A204.1 (cell line): ENCODE data around the gene SDK1.

ENCODE experiments used
- FAIRE-seq: peaks from 2 replicates; lab custom pipeline; 2012; peaks lifted over from hg19 to GRCh38; lab: Jason Lieb, UNC

SDK1 gene

DNA sequence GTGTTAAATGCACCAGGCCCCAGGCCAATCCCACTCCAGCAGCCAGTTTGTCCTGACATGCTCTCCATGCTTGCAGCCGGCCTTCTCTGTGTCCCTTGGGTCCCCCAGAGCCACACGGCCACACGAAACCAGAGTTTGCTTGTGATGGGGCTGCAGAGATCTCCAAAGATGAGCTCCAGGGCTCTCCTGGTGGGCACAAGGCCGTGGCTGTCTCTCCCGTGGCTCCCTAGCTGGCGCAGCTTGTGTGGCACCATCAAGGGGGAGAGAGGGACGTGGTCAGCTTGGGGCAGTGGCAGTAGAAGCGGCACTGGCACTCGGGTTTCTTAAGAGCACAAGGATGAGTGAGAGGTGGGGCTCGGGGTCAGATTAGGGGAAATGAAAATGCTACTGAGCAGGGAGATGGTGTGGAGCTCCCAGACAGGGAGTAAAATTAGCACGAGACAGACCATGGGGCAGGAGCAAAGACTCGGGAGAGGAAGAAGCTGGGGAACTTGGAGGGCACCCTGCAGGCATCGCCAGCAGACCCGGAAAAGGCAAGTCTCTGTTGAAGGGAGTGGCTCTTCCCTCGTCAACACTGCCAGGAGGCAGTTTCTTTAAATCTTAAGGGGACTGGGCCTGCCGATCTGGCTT, 808.5 kb downstream of the SDK1 start:
- FAIRE-seq = no peak

GRCh38 chr7:4110438-4110837, 809.4 kb downstream of the SDK1 start:
- FAIRE-seq = no peak

DNA sequence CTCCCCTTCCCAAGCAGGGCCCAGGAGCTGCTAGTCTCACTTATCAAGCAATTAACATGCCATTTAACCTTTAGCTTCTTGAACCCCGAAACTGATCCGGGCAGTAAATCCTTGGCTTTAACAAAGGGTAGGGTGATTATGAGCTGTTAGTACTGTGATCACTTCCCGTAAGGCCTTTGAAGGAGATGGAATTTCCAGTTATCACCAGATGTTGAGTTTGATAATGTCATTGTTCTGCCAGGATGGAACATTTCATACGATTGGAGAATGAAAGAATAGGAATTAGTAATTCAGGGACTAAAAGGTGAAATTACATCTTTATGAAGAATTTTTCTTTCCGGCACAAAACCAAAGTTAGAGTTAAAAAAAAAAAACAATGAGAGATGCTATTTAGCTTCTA, 810.1 kb downstream of the SDK1 start:
- FAIRE-seq = no peak

DNA sequence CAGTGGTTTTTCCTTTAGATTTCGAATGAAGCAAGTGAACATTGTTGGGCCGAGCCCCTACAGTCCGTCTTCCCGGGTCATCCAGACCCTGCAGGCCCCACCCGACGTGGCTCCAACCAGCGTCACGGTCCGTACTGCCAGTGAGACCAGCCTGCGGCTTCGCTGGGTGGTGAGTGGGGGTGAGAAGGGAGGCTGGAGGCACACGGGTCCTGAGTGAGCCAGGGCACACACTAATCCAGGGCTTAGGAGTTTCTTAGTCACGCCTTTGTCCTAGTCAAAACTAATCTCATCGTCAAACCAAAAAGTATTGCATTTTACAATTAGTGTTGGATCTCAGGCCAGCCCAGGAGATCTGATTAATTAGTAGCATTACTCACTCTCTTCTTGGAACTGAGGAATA, 812.2 kb downstream of the SDK1 start:
- no peak for FAIRE-seq

GRCh38 chr7:4113976-4114375, 812.9 kb downstream of the SDK1 start:
- FAIRE-seq = no peak

- no peak for FAIRE-seq
These were observed 814.4 kb downstream of the SDK1 start for GRCh38 chr7:4115442-4115841.

DNA sequence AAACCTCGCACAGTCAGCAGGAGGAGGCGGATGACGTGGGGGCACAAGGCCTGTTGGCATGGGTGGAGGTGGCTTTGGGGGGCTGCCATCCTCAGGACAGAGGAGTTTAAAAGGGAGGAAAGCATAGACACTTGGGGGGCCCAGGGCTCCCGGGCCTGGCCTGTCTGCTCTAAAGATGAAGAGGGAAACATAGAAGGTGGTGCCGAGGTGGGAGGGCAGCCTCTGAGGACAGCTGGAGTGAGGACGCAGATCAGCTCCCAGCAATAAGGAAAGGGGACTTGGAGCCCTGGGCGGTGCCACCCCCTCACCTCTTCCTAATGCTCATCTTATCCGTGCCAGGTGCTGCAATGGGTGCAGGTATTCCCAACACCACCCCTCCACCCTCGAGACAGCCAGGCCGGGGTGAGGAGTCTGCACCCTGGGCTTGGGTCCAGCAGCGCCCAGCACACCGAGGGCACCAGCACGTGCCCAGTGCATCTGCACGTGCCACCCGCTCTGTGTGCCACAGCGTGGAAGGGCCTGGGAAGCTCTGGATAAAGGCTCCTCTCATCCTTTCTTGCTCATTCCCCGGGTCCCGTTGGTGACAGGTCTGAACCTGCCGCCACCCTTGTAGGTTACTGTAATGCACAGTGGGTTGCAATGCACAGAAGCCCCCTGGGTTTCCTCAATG, 815.0 kb downstream of the SDK1 start:
- no peak for FAIRE-seq

DNA sequence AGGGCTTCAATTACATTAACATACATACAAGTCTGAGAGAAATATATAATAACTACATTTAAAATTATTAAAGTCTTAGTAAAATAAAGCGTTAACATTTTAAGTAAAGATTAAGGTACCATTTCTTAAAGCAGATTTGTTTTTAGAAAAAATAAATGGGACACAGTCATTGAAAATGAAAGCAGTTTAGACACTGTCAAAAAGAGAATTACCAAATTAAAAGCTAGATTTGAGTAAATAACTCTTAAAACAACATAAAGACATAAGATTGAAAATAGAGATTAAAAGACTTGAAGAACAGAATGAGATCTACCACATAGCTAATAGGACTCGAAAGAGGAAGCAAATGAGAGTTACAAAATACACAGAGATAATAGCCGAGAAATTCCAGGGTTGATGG, 818.8 kb downstream of the SDK1 start:
- FAIRE-seq = peak; percentile 52

GRCh38 chr7:4123346-4123745, 822.3 kb downstream of the SDK1 start:
- no peak for FAIRE-seq

DNA sequence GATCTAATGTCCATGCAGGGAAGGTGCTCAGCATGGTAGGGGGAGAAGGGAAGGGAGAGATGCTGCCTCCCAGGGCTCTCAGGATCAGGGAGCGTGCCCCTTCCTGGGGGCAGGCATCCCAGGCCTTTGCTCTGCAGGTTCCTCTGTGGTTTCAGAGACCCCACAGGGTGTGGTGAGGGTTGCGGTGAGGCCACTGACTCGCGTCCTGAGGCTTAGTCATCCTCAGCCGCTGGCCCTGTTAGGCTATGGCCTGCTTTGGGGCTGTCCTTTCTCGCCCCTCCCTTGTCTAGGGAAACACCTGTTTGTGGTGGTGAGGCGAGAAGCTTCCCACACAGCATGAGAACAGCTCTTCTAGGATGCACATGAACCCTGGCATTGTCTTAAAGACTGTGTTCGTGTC, 822.8 kb downstream of the SDK1 start:
- no peak for FAIRE-seq

GRCh38 chr7:4124556-4125477, 823.8 kb downstream of the SDK1 start:
- no peak for FAIRE-seq

- no peak for FAIRE-seq
These were observed 827.0 kb downstream of the SDK1 start for GRCh38 chr7:4127909-4128560.

DNA sequence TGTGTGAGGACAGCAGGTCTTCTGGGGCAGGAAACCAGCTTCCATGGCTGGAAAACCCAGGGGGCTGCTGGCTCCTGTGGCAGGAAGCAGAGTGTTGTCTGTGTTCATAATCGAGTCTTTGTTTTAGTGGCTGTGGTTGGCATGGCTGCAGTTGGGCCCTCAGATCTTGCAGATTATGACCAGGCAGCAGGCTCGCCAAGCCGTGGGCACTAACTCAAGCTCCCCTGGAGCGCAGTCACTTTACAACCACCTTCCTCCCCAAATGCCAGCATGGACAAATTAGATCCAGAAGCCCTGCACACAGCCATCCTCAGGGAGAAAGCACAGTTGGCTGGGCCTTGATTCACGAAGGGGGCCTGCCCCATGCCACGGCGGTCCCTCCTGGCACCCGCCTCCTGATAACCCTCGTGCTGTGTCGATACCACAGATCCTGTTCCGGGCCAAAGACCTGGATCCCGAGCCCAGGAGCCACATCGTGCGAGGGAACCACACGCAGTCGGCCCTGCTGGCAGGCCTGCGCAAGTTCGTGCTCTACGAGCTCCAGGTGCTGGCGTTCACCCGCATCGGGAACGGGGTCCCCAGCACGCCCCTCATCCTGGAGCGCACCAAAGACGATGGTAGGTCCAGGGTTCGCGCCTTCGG, 828.5 kb downstream of the SDK1 start:
- FAIRE-seq = no peak

- FAIRE-seq = no peak
These were observed 830.0 kb downstream of the SDK1 start for GRCh38 chr7:4131063-4131462.

DNA sequence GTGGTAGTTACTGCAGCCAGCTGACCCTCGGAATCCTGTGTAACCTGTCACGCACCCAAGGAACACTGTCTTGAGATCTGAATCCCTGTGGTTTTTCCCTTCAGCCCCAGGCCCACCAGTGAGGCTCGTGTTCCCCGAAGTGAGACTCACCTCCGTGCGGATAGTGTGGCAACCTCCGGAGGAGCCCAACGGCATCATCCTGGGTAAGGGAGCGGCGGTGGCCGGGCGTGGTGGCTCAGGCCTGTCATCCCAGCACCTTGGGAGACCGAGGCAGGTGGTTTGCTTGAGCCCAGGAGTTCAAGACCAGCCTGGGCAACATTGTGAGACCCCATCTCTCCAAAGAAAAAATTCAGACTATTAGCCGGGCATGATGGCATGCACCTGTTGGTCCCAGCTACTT, 831.2 kb downstream of the SDK1 start:
- FAIRE-seq = no peak

- no peak for FAIRE-seq
These were observed 832.5 kb downstream of the SDK1 start for GRCh38 chr7:4133491-4134044.

- no peak for FAIRE-seq
These were observed 833.2 kb downstream of the SDK1 start for GRCh38 chr7:4134204-4134603.

GRCh38 chr7:4134631-4135030, 833.6 kb downstream of the SDK1 start:
- FAIRE-seq = no peak

DNA sequence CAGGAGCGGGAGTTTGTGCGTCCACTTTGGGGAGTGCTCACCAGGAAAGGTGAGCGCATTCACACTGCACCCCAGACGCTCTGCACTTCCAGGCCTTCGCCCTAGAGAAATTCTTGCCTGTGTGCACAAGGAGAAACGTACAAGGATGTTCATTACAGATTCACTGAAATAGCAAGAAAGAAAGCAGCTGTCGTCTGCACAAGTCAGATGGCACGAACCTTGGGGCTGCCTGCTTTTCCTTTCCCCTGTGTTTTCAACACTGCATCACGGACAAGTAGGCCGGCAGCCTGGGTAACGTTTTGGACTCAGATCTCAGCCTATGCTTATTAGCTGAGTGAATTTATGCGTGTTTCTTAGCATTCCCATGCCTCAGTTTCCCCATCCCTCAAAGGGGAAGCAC, 834.2 kb downstream of the SDK1 start:
- no peak for FAIRE-seq

- FAIRE-seq = no peak
These were observed 835.0 kb downstream of the SDK1 start for GRCh38 chr7:4136036-4136435.

DNA sequence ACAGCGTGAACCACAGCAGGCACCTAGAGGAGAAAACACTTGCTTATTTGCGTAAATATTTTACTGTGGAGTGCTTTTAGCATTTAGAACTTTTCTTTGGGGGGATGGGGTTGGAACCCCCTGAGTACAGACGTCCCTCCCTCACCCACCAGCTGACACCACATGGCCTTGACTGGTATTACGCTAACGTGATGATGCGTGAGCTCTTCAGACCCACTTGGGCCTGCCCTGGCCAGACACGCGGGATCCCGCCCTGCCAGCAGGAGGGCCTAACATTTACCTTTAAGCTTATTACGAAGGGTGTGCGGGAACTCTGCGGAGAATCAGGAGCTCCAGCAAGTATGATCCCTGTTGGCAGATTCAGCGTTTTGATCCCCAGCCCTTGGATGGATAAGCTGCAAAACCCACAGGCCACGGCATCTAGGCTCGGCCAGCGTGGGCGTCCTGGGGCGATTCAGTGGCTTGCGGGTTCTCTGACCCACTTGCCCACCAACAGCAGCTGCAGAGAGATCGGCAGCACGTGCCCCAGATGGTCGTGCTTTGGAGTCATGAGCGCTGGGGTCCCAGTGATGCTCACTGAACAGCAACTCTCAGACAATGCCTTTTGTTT, 835.6 kb downstream of the SDK1 start:
- no peak for FAIRE-seq

- no peak for FAIRE-seq
These were observed 836.5 kb downstream of the SDK1 start for GRCh38 chr7:4137552-4137951.
